GM18511 (cell line): Measurements from ENCODE around the gene PKD1.

Experiments
- ATAC-seq: cut with Tn5 transposase; IDR thresholded peaks from one replicate; pipeline ENCODE4 v1.9.1; 2021; ENCODE audit warnings: mild to moderate bottlenecking, moderate library complexity; ENCODE audit not compliant: unreplicated experiment

The PKD1 gene

DNA sequence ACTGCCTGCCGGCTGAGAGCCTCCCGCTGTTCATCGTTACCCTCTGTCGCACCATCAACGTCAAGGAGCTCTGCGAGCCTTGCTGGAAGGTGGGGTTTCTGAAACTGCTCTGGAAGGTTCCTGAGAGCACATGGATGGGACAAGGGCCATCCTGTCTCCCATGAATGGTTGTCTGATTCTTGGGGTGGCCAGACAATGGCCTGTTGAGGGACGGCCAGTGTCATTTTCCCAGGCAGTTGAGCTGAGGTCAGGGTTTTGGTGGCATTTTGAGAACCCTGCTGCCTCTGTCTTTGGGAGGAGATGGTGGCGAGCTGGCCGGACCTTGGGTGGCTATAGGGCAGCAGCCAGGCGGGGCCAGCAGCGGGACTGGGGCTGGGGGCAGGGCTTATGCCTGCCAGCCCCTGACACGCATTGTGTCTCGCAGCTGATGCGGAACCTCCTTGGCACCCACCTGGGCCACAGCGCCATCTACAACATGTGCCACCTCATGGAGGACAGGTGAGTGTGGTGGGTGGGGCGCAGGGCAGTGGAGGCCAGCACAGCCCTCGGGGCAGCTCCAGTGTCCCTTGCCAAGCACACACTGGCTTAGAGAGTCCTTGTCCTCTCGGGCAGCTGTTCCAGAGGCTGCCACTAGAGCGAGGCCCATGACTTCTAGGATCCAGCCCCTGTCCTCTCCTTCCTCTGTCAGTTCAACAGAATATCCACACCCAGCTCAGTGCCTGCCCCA, 78.9 kb downstream of the PKD1 start:
- no peak for ATAC-seq

- no peak for ATAC-seq
Measured at GRCh38 chr16:2056077-2056476, 79.6 kb downstream of the PKD1 start.

- ATAC-seq, result no peak
Measured at GRCh38 chr16:2054543-2055245, 81.0 kb downstream of the PKD1 start.

GRCh38 chr16:2053897-2054296, 81.8 kb downstream of the PKD1 start:
- no peak for ATAC-seq

- ATAC-seq, result no peak
Measured at GRCh38 chr16:2053211-2053610, 82.5 kb downstream of the PKD1 start.

GRCh38 chr16:2048116-2048543, 87.6 kb downstream of the PKD1 start:
- no peak for ATAC-seq

DNA sequence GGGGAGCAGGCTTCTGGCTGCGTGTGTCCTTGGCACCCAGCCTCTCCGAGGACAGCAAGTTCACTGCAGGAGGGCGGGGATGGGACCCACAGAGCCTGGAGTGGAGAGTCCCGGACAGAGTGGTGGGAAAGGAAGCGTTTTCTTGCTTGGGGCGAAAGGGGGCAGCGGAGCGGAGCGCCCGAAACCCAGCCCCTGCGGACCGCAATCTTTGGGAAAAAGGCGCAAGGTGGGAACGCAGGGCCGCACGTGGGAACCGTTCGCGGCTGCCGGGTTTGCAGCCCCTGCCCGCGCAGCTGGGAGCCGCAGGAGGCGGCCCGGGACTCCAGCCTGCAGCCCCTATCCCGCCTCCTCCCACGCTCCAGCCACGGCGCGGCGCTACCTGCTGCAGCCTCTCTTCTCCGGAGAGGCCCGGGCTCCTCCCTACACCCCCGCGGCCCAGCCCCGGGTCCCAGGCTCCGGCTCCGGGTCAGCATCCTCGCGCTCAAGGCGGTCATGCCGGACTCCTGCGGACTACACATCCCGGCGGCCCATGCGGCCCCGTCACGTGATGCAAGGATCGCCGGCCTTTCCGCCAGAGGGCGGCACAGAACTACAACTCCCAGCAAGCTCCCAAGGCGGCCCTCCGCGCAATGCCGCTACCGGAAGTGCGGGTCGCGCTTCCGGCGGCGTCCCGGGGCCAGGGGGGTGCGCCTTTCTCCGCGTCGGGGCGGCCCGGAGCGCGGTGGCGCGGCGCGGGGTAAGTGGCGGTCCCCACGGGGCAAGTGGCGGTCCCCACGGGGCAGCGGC, 88.2 kb downstream of the PKD1 start, which contains the start of the genes NTHL1 and TSC2:
Gene NTHL1, minus strand, starts transcription at position 505 of the 786 bp plus-strand sequence. Its CDS starts 11 bp downstream, at position 494.
Gene TSC2, plus strand, starts transcription at position 656 of the 786 bp plus-strand sequence. CDS start 631 bp downstream, outside the sequence.
- peak; percentile 95 for ATAC-seq

- no peak for ATAC-seq
Measured at GRCh38 chr16:2046893-2047329, 88.8 kb downstream of the PKD1 start.

- no peak for ATAC-seq
Measured at GRCh38 chr16:2045965-2046892, 89.5 kb downstream of the PKD1 start.

- ATAC-seq, result no peak
Measured at GRCh38 chr16:2044541-2044940, 91.2 kb downstream of the PKD1 start.

GRCh38 chr16:2043667-2044451, 91.8 kb downstream of the PKD1 start:
- ATAC-seq, result no peak

DNA sequence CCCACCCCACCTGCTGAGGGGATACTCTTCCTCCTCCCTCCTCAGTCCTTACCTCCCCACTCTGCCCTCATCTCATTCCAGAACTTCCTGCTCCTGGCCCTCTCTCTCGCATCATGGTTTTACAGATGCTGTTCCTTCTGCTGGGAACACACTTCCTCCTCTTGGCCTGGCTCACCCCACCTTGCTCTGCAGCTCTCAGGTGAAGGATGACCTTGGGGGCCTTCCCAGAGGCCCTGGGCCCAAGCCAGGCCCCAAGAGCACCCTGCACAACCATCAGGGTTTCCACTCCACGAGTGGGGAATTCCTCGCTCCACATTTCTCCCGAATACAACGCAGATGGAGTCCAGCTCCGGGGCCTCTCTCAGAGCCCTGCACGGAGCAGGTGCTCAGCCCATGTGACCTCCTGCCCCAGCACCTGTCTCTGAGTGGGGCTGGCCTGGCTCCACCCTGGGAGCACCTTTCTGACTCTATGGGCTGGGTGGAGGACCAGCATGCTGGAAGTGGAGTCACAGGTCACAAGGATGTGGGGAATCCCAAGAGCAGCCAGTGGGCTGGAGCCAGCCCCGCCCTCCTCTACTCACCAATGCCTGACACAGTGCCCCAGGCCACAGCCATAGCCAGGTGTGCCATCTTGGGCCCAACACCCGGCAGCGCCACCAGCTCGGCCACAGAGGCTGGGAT, 92.6 kb downstream of the PKD1 start:
- ATAC-seq, result no peak

DNA sequence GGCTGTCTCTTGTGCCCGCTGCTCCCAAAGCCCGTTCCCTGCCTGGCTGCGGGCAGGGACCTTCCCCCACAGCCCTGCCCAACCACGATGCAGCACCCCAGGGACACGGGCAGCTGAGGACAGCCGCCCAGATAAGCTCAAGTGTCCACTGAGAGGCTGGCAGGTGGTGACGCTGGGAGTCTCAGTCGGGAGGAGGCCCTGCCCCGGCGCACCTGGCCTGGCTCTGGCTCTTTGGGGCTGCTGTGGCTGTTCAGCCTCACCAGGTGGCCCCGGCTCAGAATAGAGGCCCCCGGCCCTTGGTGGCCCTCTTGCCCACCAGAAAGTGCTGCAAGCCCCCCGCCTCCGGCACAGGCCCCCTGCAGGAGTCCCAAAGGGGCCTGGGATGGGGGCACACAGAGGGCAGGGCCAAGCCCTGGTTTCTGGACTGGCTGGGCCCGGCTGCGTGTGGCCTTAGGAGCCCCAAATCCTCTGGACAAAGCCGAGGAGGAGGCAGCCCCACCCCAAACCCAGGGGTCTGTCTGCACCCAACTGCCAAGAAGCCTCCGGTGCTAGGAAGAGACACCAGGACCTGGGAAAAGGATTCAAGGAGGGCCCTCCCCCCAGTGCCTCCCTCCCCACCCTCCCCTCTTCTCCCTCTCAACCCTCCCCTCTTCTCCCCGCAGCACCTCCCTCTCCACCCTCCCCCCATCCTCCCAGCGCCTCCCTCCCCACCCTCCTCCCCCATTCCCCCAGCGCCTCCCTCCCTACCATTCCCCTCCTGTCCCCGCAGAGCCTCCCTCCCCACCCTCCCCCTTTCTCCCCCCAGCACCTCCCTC, 93.3 kb downstream of the PKD1 start:
- no peak for ATAC-seq

- no peak for ATAC-seq
Measured at GRCh38 chr16:2040787-2041522, 94.7 kb downstream of the PKD1 start.

- no peak for ATAC-seq
Measured at GRCh38 chr16:2040041-2040786, 95.5 kb downstream of the PKD1 start.

GRCh38 chr16:2039274-2040031, 96.2 kb downstream of the PKD1 start:
- no peak for ATAC-seq
